PC-9 (cell line): Measurements from ENCODE around the gene ANXA2.

ENCODE experiments used
- CTCF ChIP-seq: fragments of 200-600 bp; sonication (generic); conservative IDR thresholded peaks from 2 replicates; pipeline ENCODE4 v1.6.1; 2017; ENCODE audit warnings: mixed run types, antibody characterized with exemption, mild to moderate bottlenecking, moderate library complexity
- EZH2 ChIP-seq: fragments of 200-600 bp; sonication (generic); IDR thresholded peaks from 2 replicates; pipeline ENCODE4 v1.8.0; 2017; ENCODE audit warnings: antibody characterized with exemption, low read depth

- TF ChIP-seq CTCF, result no peak
- no peak for TF ChIP-seq EZH2
These were observed 47.7 kb downstream of the ANXA2 start for GRCh38 chr15:60350108-60350507.
